ENCODE data around the gene MARCKSL1. TPM values are rescaled to one million over a fixed set of nuclear protein-coding genes. Genes with fewer than 3 reads are reported as not detected.

The MARCKSL1 gene
- total RNA-seq, 1 donor: 16.6 TPM

DNA sequence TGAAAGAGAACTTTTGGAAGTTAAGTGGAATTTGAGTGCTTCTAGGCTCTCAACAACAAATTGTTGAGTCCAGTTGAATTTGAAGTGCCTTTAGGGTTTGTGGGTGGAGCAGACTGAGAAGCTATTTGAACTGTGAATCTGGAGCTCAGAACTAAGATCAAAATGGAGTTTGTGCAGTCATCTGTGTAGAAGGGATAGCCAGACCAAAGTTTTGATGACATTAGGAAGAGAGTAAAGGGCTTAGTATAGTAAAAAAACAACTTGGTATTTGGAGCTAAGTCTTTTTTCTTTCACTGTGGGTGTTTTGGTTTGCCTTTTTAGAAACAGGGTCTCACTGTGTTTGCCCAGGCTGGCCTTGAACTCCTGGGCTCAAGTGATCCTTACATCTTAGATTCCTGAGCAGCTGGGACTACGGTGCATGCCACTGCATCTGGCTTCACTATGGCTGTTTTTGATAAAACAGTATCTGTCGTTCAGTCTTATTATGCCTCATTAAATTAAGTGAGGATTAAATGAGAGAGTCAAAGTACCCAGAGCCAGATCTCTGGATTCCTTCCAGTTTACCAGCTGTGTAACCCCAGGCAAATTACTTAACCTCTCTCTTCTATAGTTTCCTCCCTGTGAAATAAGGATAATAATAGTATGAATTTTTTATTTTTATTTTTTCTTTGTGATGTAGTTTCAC, 24.2 kb downstream of the MARCKSL1 start:
- H3K4me1 ChIP-seq (ENCODE audit: insufficient read depth, low read length): peaks cover 12% of the 10 kb centered on the region
- TF ChIP-seq, protein P1, sequence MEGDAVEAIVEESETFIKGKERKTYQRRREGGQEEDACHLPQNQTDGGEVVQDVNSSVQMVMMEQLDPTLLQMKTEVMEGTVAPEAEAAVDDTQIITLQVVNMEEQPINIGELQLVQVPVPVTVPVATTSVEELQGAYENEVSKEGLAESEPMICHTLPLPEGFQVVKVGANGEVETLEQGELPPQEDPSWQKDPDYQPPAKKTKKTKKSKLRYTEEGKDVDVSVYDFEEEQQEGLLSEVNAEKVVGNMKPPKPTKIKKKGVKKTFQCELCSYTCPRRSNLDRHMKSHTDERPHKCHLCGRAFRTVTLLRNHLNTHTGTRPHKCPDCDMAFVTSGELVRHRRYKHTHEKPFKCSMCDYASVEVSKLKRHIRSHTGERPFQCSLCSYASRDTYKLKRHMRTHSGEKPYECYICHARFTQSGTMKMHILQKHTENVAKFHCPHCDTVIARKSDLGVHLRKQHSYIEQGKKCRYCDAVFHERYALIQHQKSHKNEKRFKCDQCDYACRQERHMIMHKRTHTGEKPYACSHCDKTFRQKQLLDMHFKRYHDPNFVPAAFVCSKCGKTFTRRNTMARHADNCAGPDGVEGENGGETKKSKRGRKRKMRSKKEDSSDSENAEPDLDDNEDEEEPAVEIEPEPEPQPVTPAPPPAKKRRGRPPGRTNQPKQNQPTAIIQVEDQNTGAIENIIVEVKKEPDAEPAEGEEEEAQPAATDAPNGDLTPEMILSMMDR (IDR thresholded peaks at IDR 0.05; ENCODE audit: extremely low read depth, low read depth, low read length): no peak
- H3K36me3 ChIP-seq (ENCODE audit: insufficient read depth, low read length): peaks cover 2% of the 10 kb centered on the region
- peaks cover 8% of the 10 kb centered on the region for H4K20me1 ChIP-seq (ENCODE audit: insufficient read depth, low read length)
- no peaks in the 10 kb centered on the region for H3K9me3 ChIP-seq (ENCODE audit: low read depth, low read length)
- H3K27me3 ChIP-seq (ENCODE audit: insufficient read depth, low read length): no peaks in the 10 kb centered on the region
- DNase-seq (ENCODE audit: insufficient read length, low spot score, missing footprints): no peak
- no peak overlapping the region for H3K27ac ChIP-seq (ENCODE audit: low read depth, low read length)
- no peak overlapping the region for H3K4me2 ChIP-seq (ENCODE audit: insufficient read depth, low read length)
- no peak overlapping the region for H2AFZ ChIP-seq (ENCODE audit: low read length)
- no peak overlapping the region for H3K4me3 ChIP-seq (ENCODE audit: insufficient read depth, low read length)
- peaks cover 42% of the 10 kb centered on the region for H3K79me2 ChIP-seq (ENCODE audit: insufficient read depth, low read length)

DNA sequence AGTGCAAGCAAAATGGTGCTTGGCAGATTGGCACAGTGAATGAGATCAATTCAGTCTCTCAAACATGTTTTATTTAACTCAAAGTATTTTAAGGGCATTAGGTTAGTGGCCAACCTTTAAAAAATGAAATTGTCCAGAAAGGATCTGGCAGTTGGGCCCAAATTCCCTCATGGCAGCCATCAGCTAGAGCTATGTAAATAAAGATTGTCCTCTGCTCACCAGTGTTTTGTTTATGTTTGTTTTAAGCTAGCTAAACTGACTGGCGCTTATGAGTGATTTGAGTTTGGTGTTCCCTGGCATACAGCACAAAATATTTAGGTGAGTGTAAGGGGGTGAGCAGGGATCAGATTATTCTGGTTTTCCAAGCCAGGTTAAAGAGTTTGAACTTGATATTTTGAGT, 26.1 kb downstream of the MARCKSL1 start:
- Histone ChIP-seq H3K79me2 (ENCODE audit: insufficient read depth, low read length) (peaks cover 40% of the 10 kb centered on the region), H4K20me1 (ENCODE audit: insufficient read depth, low read length) (peaks cover 11% of the 10 kb centered on the region), H3K27me3 (ENCODE audit: insufficient read depth, low read length) (no peaks in the 10 kb centered on the region), H3K27ac (ENCODE audit: low read depth, low read length) (no peak overlapping the region), H2AFZ (ENCODE audit: low read length) (no peak overlapping the region), H3K9me3 (ENCODE audit: low read depth, low read length) (no peaks in the 10 kb centered on the region), H3K36me3 (ENCODE audit: insufficient read depth, low read length) (peaks cover 9% of the 10 kb centered on the region), H3K4me2 (ENCODE audit: insufficient read depth, low read length) (no peak overlapping the region), H3K4me1 (ENCODE audit: insufficient read depth, low read length) (peaks cover 12% of the 10 kb centered on the region), H3K4me3 (ENCODE audit: insufficient read depth, low read length) (no peak overlapping the region)
- TF ChIP-seq, protein P1 (IDR thresholded peaks at IDR 0.05; ENCODE audit: extremely low read depth, low read depth, low read length): no peak
- DNase-seq (ENCODE audit: insufficient read length, low spot score, missing footprints): no peak

GRCh38 chr1:32307324-32307723, 28.7 kb downstream of the MARCKSL1 start:
- no peak overlapping the region for H2AFZ ChIP-seq (ENCODE audit: low read length)
- H3K79me2 ChIP-seq (ENCODE audit: insufficient read depth, low read length): peaks cover 28% of the 10 kb centered on the region
- TF ChIP-seq, protein P1 (IDR thresholded peaks at IDR 0.05; ENCODE audit: extremely low read depth, low read depth, low read length): no peak
- H3K4me1 ChIP-seq (ENCODE audit: insufficient read depth, low read length): peaks cover 21% of the 10 kb centered on the region
- H3K4me3 ChIP-seq (ENCODE audit: insufficient read depth, low read length): no peak overlapping the region
- peak overlapping the region; percentile 19 for H3K27ac ChIP-seq (ENCODE audit: low read depth, low read length)
- no peaks in the 10 kb centered on the region for H3K27me3 ChIP-seq (ENCODE audit: insufficient read depth, low read length)
- peak overlapping the region; percentile 42 for H3K4me2 ChIP-seq (ENCODE audit: insufficient read depth, low read length)
- H4K20me1 ChIP-seq (ENCODE audit: insufficient read depth, low read length): peaks cover 12% of the 10 kb centered on the region
- no peak for DNase-seq (ENCODE audit: insufficient read length, low spot score, missing footprints)
- H3K36me3 ChIP-seq (ENCODE audit: insufficient read depth, low read length): peaks cover 26% of the 10 kb centered on the region
- H3K9me3 ChIP-seq (ENCODE audit: low read depth, low read length): no peaks in the 10 kb centered on the region

GRCh38 chr1:32305310-32305709, 30.7 kb downstream of the MARCKSL1 start:
- H3K9me3 ChIP-seq (ENCODE audit: low read depth, low read length): no peaks in the 10 kb centered on the region
- H4K20me1 ChIP-seq (ENCODE audit: insufficient read depth, low read length): peaks cover 15% of the 10 kb centered on the region
- no peak overlapping the region for H3K4me3 ChIP-seq (ENCODE audit: insufficient read depth, low read length)
- no peak for DNase-seq (ENCODE audit: insufficient read length, low spot score, missing footprints)
- peaks cover 21% of the 10 kb centered on the region for H3K4me1 ChIP-seq (ENCODE audit: insufficient read depth, low read length)
- peaks cover 26% of the 10 kb centered on the region for H3K36me3 ChIP-seq (ENCODE audit: insufficient read depth, low read length)
- no peaks in the 10 kb centered on the region for H3K27me3 ChIP-seq (ENCODE audit: insufficient read depth, low read length)
- TF ChIP-seq, protein P1 (IDR thresholded peaks at IDR 0.05; ENCODE audit: extremely low read depth, low read depth, low read length): no peak
- no peak overlapping the region for H3K4me2 ChIP-seq (ENCODE audit: insufficient read depth, low read length)
- H2AFZ ChIP-seq (ENCODE audit: low read length): no peak overlapping the region
- H3K79me2 ChIP-seq (ENCODE audit: insufficient read depth, low read length): peaks cover 25% of the 10 kb centered on the region
- no peak overlapping the region for H3K27ac ChIP-seq (ENCODE audit: low read depth, low read length)

All from osteoblast (primary cell).